Neural crest cell (in vitro differentiated cells): ENCODE data around the gene DISP3. TPM values are rescaled to one million over a fixed set of nuclear protein-coding genes. Genes with fewer than 3 reads are reported as not detected.

Experiments
- DNase-seq: peaks from one replicate; pipeline ENCODE4 v3.0.0; 2021; ENCODE audit warnings: low read depth, mixed read lengths, low spot score
- H3K27ac Mint-ChIP-seq: one replicate; pipeline ENCODE4 v1.8.0; 2021; ENCODE audit warnings: mild to moderate bottlenecking, mixed read lengths; ENCODE audit not compliant: unreplicated experiment
- H3K27me3 Mint-ChIP-seq: 2 replicates; pipeline ENCODE4 v1.8.0; 2021; ENCODE audit warnings: low read depth, mild to moderate bottlenecking, mixed read lengths
- H3K36me3 Mint-ChIP-seq: 2 replicates; pipeline ENCODE4 v1.8.0; 2021; ENCODE audit warnings: low read depth, mild to moderate bottlenecking, mixed read lengths
- H3K4me1 Mint-ChIP-seq: 2 replicates; pipeline ENCODE4 v1.8.0; 2021; ENCODE audit warnings: mixed read lengths
- H3K4me3 Mint-ChIP-seq: one replicate; pipeline ENCODE4 v1.8.0; 2021; ENCODE audit warnings: mild to moderate bottlenecking, mixed read lengths
- H3K9me3 Mint-ChIP-seq: 2 replicates; pipeline ENCODE4 v1.8.0; 2021; ENCODE audit warnings: mixed read lengths
- CTCF ChIP-seq: fragments of 200-600 bp; sonication (generic); conservative IDR thresholded peaks from 2 replicates; pipeline ENCODE4 v1.5.0; 2021; ENCODE audit warnings: antibody characterized with exemption, mild to moderate bottlenecking
- total RNA-seq: library from RNA; stranded (reverse); gene quantifications from 2 replicates; pipeline ENCODE4 v1.2.1, GENCODE V29; 2021

DISP3 gene
- total RNA-seq, 1 donor from 2014 or later: 9.1 TPM

GRCh38 chr1:11537380-11537764, 58.4 kb downstream of the DISP3 start:
- Mint-ChIP-seq H3K27me3 (peaks cover 16% of the 10 kb centered on the region), H3K4me3 (no peak overlapping the region), H3K36me3 (no peaks in the 10 kb centered on the region), H3K27ac (no peak overlapping the region), H3K9me3 (no peaks in the 10 kb centered on the region), H3K4me1 (no peaks in the 10 kb centered on the region)
- DNase-seq: no peak
- TF ChIP-seq CTCF: no peak

- Mint-ChIP-seq H3K4me1 (no peaks in the 10 kb centered on the region), H3K9me3 (no peaks in the 10 kb centered on the region), H3K27ac (no peak overlapping the region), H3K27me3 (peaks cover 20% of the 10 kb centered on the region), H3K36me3 (no peaks in the 10 kb centered on the region), H3K4me3 (no peak overlapping the region)
- no peak for TF ChIP-seq CTCF
- DNase-seq: no peak
Observed at GRCh38 chr1:11537854-11538591, 59.1 kb downstream of the DISP3 start.

- H3K27ac Mint-ChIP-seq: no peak overlapping the region
- TF ChIP-seq CTCF: no peak
- DNase-seq: no peak
Observed at GRCh38 chr1:11538886-11539285, 59.9 kb downstream of the DISP3 start.

GRCh38 chr1:11539850-11540772, 61.2 kb downstream of the DISP3 start:
- no peak for DNase-seq
- H3K9me3 Mint-ChIP-seq: no peaks in the 10 kb centered on the region
- no peaks in the 10 kb centered on the region for H3K36me3 Mint-ChIP-seq
- H3K4me3 Mint-ChIP-seq: no peak overlapping the region
- H3K27ac Mint-ChIP-seq: no peak overlapping the region
- H3K27me3 Mint-ChIP-seq: peaks cover 29% of the 10 kb centered on the region
- no peak for TF ChIP-seq CTCF
- no peaks in the 10 kb centered on the region for H3K4me1 Mint-ChIP-seq

More at GRCh38 chr1:11538886-11539285, 59.9 kb downstream of the DISP3 start:
- peaks cover 23% of the 10 kb centered on the region for H3K27me3 Mint-ChIP-seq
- no peak overlapping the region for H3K4me3 Mint-ChIP-seq
- no peaks in the 10 kb centered on the region for H3K9me3 Mint-ChIP-seq
- no peaks in the 10 kb centered on the region for H3K4me1 Mint-ChIP-seq
- H3K36me3 Mint-ChIP-seq: no peaks in the 10 kb centered on the region

GRCh38 chr1:11540773-11541160, 61.8 kb downstream of the DISP3 start:
- Mint-ChIP-seq H3K27ac (no peak overlapping the region), H3K4me1 (no peaks in the 10 kb centered on the region), H3K4me3 (no peak overlapping the region), H3K9me3 (no peaks in the 10 kb centered on the region), H3K36me3 (no peaks in the 10 kb centered on the region), H3K27me3 (peaks cover 35% of the 10 kb centered on the region)
- TF ChIP-seq CTCF: no peak
- no peak for DNase-seq
